WTC11 (cell line): ENCODE measurements around the gene THRSP.

Experiments used
- FOXP4 ChIP-seq: sonication (generic); formaldehyde crosslinking; IDR thresholded peaks from 2 replicates; pipeline ENCODE4 v1.8.0; 2022; ENCODE audit warnings: mild to moderate bottlenecking, missing genetic modification reagents
- TEAD4 ChIP-seq: sonication (generic); formaldehyde crosslinking; IDR thresholded peaks from 2 replicates; pipeline ENCODE4 v1.8.0; 2022; ENCODE audit warnings: mild to moderate bottlenecking, missing genetic modification reagents
- TP53 ChIP-seq: sonication (generic); formaldehyde crosslinking; IDR thresholded peaks from 2 replicates; pipeline ENCODE4 v1.8.1; 2023; ENCODE audit warnings: mild to moderate bottlenecking, missing genetic modification reagents
- ZNF263 ChIP-seq: sonication (generic); formaldehyde crosslinking; IDR thresholded peaks from 2 replicates; pipeline ENCODE4 v1.8.1; 2022; ENCODE audit warnings: low read depth, mild to moderate bottlenecking, moderate library complexity, missing genetic modification reagents
- TF ChIP-seq, protein P1 (sequence below): fragments of 200-600 bp; IDR thresholded peaks from 2 replicates; pipeline ENCODE4 v1.8.0; 2022; ENCODE audit warnings: antibody characterized with exemption

DNA sequence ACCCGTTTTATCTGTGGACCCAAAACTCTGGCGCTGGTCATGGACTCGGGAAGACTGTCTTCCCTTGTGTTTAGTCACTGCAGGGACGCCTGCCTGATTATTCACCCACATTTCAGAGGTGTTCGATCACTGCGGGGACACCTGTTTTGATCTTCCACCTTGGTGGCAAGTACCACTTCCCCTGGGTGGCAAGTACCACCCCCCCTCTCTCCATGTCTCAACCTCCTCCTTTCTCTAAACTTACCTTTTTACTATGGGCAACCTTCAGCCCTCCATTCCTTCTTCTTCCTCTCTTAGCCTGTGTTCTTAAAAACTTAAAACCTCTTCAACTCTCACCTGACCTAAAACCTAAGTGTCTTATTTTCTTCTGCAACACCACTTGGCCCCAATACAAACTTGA lies 17.9 kb downstream of the THRSP start:
- no peak for TF ChIP-seq FOXP4
- no peak for TF ChIP-seq ZNF263 (CRISPR knock-in tag)
- TF ChIP-seq, protein P1, sequence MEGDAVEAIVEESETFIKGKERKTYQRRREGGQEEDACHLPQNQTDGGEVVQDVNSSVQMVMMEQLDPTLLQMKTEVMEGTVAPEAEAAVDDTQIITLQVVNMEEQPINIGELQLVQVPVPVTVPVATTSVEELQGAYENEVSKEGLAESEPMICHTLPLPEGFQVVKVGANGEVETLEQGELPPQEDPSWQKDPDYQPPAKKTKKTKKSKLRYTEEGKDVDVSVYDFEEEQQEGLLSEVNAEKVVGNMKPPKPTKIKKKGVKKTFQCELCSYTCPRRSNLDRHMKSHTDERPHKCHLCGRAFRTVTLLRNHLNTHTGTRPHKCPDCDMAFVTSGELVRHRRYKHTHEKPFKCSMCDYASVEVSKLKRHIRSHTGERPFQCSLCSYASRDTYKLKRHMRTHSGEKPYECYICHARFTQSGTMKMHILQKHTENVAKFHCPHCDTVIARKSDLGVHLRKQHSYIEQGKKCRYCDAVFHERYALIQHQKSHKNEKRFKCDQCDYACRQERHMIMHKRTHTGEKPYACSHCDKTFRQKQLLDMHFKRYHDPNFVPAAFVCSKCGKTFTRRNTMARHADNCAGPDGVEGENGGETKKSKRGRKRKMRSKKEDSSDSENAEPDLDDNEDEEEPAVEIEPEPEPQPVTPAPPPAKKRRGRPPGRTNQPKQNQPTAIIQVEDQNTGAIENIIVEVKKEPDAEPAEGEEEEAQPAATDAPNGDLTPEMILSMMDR, result no peak
- no peak for TF ChIP-seq TP53 (CRISPR knock-in tag)
- TF ChIP-seq TEAD4 (CRISPR knock-in tag), result no peak
